Measurements from ENCODE around the gene SLC41A2.
A peak's percentile ranks its signal among the peaks of the same experiment; 100 is the strongest.

SLC41A2 gene

GRCh38 chr12:104964856-104965205 lies 6.7 kb upstream of the SLC41A2 start:
- no peak overlapping the region for H3K4me3 ChIP-seq (replicated peaks in 1 of 2; ENCODE audit: low read depth in 2 of 2, low read length in 2 of 2)
- TF ChIP-seq CTCF (IDR thresholded peaks at IDR 0.05; ENCODE audit: low read depth, low read length): no peak
- DNase-seq (ENCODE audit: low read depth in 2 of 2): no peak

GRCh38 chr12:104964167-104964855 lies 6.2 kb upstream of the SLC41A2 start:
- DNase-seq (ENCODE audit: low read depth in 2 of 2): no peak

GRCh38 chr12:104963757-104964156 lies 5.7 kb upstream of the SLC41A2 start:
- no peak for TF ChIP-seq CTCF (IDR thresholded peaks at IDR 0.05; ENCODE audit: low read depth, low read length)
- H3K4me3 ChIP-seq (replicated peaks in 1 of 2; ENCODE audit: low read depth in 2 of 2, low read length in 2 of 2): no peak overlapping the region
- no peak for DNase-seq (ENCODE audit: low read depth in 2 of 2)

More at GRCh38 chr12:104964167-104964855, 6.2 kb upstream of the SLC41A2 start:
- H3K4me3 ChIP-seq (replicated peaks in 1 of 2; ENCODE audit: low read depth in 2 of 2, low read length in 2 of 2): no peak overlapping the region
- TF ChIP-seq CTCF (IDR thresholded peaks at IDR 0.05; ENCODE audit: low read depth, low read length): no peak

GRCh38 chr12:104960464-104960863 lies 2.4 kb upstream of the SLC41A2 start:
- TF ChIP-seq CTCF (IDR thresholded peaks at IDR 0.05; ENCODE audit: low read depth, low read length): no peak

GRCh38 chr12:104959335-104959841 lies 1.3 kb upstream of the SLC41A2 start:
- H3K4me3 ChIP-seq (replicated peaks in 1 of 2; ENCODE audit: low read depth in 2 of 2, low read length in 2 of 2): peak overlapping the region in 1 of 2 donors; percentile 2
- DNase-seq (ENCODE audit: low read depth in 2 of 2): peak; percentile 44 to 46
- no peak for TF ChIP-seq CTCF (IDR thresholded peaks at IDR 0.05; ENCODE audit: low read depth, low read length)

More at GRCh38 chr12:104960464-104960863, 2.4 kb upstream of the SLC41A2 start:
- no peak overlapping the region for H3K4me3 ChIP-seq (replicated peaks in 1 of 2; ENCODE audit: low read depth in 2 of 2, low read length in 2 of 2)
- no peak for DNase-seq (ENCODE audit: low read depth in 2 of 2)

- H3K4me3 ChIP-seq (replicated peaks in 1 of 2; ENCODE audit: low read depth in 2 of 2, low read length in 2 of 2): peak overlapping the region; percentile 67 to 81
- DNase-seq (ENCODE audit: low read depth in 2 of 2): no peak
- no peak for TF ChIP-seq CTCF (IDR thresholded peaks at IDR 0.05; ENCODE audit: low read depth, low read length)
These were observed 780 bp upstream of the SLC41A2 start for GRCh38 chr12:104958805-104959334.
